ENCODE results near the gene LYRM4. TPM values are rescaled to one million over a fixed set of nuclear protein-coding genes. Genes with fewer than 3 reads are reported as not detected.

The LYRM4 gene
- total and polyA plus RNA-seq, 9 of the 15 experiments (the other 6 are each of a cell fraction or from before 2014, with no cell fraction given): 24.2 to 69.4 (median 41.8) TPM

GRCh38 chr6:5199702-5200101 lies 61.0 kb downstream of the LYRM4 start:
- ChIA-PET CTCF (ENCODE audit: low intra/inter-chr PET ratio) (no interaction called here), POLR2A (no interaction called here)
- H3K4me1 ChIP-seq (replicated peaks in 1 of 2; ENCODE audit: control insufficient read depth in 2 of 2, insufficient read depth in 2 of 2, low read length in 2 of 2): no peaks in the 10 kb centered on the region
- TF ChIP-seq TAF7 (tag; IDR thresholded peaks at IDR 0.05): no peak
- no peak for TF ChIP-seq ZNF584 (CRISPR knock-in tag; IDR thresholded peaks at IDR 0.05; ENCODE audit: low read depth)
- no peak for TF ChIP-seq PHF20 (IDR thresholded peaks at IDR 0.05; ENCODE audit: partially characterized antibody)
- TF ChIP-seq BACH1 (tag; IDR thresholded peaks at IDR 0.05): no peak
- TF ChIP-seq ZBTB17 (CRISPR knock-in tag; IDR thresholded peaks at IDR 0.05): no peak
- no peak for TF ChIP-seq GTF2E2 (tag; IDR thresholded peaks at IDR 0.05)
- no peak for TF ChIP-seq SRSF1 (IDR thresholded peaks at IDR 0.05; ENCODE audit: low read depth, low read length)
- no peak for TF ChIP-seq XRCC3 (IDR thresholded peaks at IDR 0.05)
- TF ChIP-seq, protein P1, sequence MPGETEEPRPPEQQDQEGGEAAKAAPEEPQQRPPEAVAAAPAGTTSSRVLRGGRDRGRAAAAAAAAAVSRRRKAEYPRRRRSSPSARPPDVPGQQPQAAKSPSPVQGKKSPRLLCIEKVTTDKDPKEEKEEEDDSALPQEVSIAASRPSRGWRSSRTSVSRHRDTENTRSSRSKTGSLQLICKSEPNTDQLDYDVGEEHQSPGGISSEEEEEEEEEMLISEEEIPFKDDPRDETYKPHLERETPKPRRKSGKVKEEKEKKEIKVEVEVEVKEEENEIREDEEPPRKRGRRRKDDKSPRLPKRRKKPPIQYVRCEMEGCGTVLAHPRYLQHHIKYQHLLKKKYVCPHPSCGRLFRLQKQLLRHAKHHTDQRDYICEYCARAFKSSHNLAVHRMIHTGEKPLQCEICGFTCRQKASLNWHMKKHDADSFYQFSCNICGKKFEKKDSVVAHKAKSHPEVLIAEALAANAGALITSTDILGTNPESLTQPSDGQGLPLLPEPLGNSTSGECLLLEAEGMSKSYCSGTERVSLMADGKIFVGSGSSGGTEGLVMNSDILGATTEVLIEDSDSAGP (CRISPR knock-in tag; IDR thresholded peaks at IDR 0.05): no peak
- no peak for TF ChIP-seq SETDB1 (IDR thresholded peaks at IDR 0.05; ENCODE audit: low read length)
- TF ChIP-seq BRD4 (IDR thresholded peaks at IDR 0.05): no peak
- TF ChIP-seq PCBP2 (IDR thresholded peaks at IDR 0.05; ENCODE audit: low read depth, low read length, poor library complexity, severe bottlenecking): no peak
- TF ChIP-seq, protein P2, sequence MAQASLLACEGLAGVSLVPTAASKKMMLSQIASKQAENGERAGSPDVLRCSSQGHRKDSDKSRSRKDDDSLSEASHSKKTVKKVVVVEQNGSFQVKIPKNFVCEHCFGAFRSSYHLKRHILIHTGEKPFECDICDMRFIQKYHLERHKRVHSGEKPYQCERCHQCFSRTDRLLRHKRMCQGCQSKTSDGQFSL (CRISPR knock-in tag; IDR thresholded peaks at IDR 0.05): no peak
- TF ChIP-seq, protein P2 (tag; IDR thresholded peaks at IDR 0.05): no peak
- TF ChIP-seq MAFK (IDR thresholded peaks at IDR 0.05; ENCODE audit: low read length): no peak
- TF ChIP-seq TCF7L2 (IDR thresholded peaks at IDR 0.05; ENCODE audit: low read depth, low read length): no peak
- no peak for TF ChIP-seq PRMT5 (CRISPR knock-in tag; IDR thresholded peaks at IDR 0.05)
- TF ChIP-seq, protein P3, sequence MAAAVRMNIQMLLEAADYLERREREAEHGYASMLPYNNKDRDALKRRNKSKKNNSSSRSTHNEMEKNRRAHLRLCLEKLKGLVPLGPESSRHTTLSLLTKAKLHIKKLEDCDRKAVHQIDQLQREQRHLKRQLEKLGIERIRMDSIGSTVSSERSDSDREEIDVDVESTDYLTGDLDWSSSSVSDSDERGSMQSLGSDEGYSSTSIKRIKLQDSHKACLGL (CRISPR knock-in tag; IDR thresholded peaks at IDR 0.05; ENCODE audit: borderline replicate concordance, poor library complexity, severe bottlenecking): no peak
- no peak for TF ChIP-seq BCL6 (CRISPR knock-in tag; IDR thresholded peaks at IDR 0.05)
- H4K20me1 ChIP-seq (replicated peaks; ENCODE audit: control insufficient read depth, insufficient read depth, low read length): no peaks in the 10 kb centered on the region
- no peaks in the 10 kb centered on the region for H3K27me3 ChIP-seq (ENCODE audit: control insufficient read depth in 2 of 2, insufficient read depth in 2 of 2, low read length in 2 of 2)
- H3K4me2 ChIP-seq (ENCODE audit: insufficient read depth, low read length): no peak overlapping the region
- H3K79me2 ChIP-seq (ENCODE audit: control insufficient read depth, insufficient read depth, low read length): no peaks in the 10 kb centered on the region
- H3K4me3 ChIP-seq: no peak overlapping the region
- intact Hi-C loops (cut with micrococcal nuclease) (no loop called here), in situ Hi-C loops (cut with MboI) (no loop called here)
- no peaks in the 10 kb centered on the region for H3K9me1 ChIP-seq (ENCODE audit: control insufficient read depth, insufficient read depth, low read length)
- BruUV-seq (replicated peaks): no TSS peak
- H2AFZ ChIP-seq (ENCODE audit: low read depth, low read length): no peak overlapping the region
- ATAC-seq (no peak), DNase-seq (ENCODE audit: extremely low read depth in 1 of 4, low spot score in 3 of 4) (no peak), FAIRE-seq (no peak)
- peaks cover 6% of the 10 kb centered on the region for H3K36me3 ChIP-seq (ENCODE audit: control insufficient read depth, insufficient read depth, low read length)
- no peak overlapping the region for H3K9ac ChIP-seq (ENCODE audit: insufficient read depth in 1 of 2, low read depth in 2 of 2, low read length in 2 of 2)
- no peak overlapping the region for H3K27ac ChIP-seq (ENCODE audit: extremely low read depth, low read depth, low read length)
- no peaks in the 10 kb centered on the region; the same call in 1 of the 2 replicates for H3K9me3 ChIP-seq (replicated peaks; ENCODE audit: control insufficient read depth, insufficient read depth, low read depth, low read length)

Data from K562 (cell line).